ENCODE results near the gene CPNE8.

CPNE8 gene

GRCh38 chr12:38728894-38729293 is 176.5 kb downstream of the CPNE8 start:
- Histone ChIP-seq H3K4me1 (no peaks in the 10 kb centered on the region), H3K27me3 (ENCODE audit: control insufficient read depth, insufficient read depth, low read length) (no peaks in the 10 kb centered on the region), H2AFZ (no peak overlapping the region), H3K9ac (no peak overlapping the region), H3K79me2 (no peaks in the 10 kb centered on the region), H3K4me3 (ENCODE audit: low read depth, low read length) (no peak overlapping the region), H3K36me3 (ENCODE audit: control insufficient read depth, insufficient read depth, low read length) (no peaks in the 10 kb centered on the region), H3K9me3 (ENCODE audit: control insufficient read depth, low read length) (no peaks in the 10 kb centered on the region), H3K4me2 (ENCODE audit: low read length) (no peak overlapping the region), H3K27ac (no peak overlapping the region)
- TF ChIP-seq, protein P1, sequence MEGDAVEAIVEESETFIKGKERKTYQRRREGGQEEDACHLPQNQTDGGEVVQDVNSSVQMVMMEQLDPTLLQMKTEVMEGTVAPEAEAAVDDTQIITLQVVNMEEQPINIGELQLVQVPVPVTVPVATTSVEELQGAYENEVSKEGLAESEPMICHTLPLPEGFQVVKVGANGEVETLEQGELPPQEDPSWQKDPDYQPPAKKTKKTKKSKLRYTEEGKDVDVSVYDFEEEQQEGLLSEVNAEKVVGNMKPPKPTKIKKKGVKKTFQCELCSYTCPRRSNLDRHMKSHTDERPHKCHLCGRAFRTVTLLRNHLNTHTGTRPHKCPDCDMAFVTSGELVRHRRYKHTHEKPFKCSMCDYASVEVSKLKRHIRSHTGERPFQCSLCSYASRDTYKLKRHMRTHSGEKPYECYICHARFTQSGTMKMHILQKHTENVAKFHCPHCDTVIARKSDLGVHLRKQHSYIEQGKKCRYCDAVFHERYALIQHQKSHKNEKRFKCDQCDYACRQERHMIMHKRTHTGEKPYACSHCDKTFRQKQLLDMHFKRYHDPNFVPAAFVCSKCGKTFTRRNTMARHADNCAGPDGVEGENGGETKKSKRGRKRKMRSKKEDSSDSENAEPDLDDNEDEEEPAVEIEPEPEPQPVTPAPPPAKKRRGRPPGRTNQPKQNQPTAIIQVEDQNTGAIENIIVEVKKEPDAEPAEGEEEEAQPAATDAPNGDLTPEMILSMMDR (IDR thresholded peaks at IDR 0.05): no peak

- H3K79me2 ChIP-seq: no peaks in the 10 kb centered on the region
- H3K27ac ChIP-seq: no peak overlapping the region
- H2AFZ ChIP-seq: no peak overlapping the region
- TF ChIP-seq, protein P1 (IDR thresholded peaks at IDR 0.05): no peak
- H3K4me1 ChIP-seq: no peaks in the 10 kb centered on the region
- no peak overlapping the region for H3K9ac ChIP-seq
- no peaks in the 10 kb centered on the region for H3K36me3 ChIP-seq (ENCODE audit: control insufficient read depth, insufficient read depth, low read length)
- no peak overlapping the region for H3K4me3 ChIP-seq (ENCODE audit: low read depth, low read length)
- H3K4me2 ChIP-seq (ENCODE audit: low read length): no peak overlapping the region
- no peaks in the 10 kb centered on the region for H3K27me3 ChIP-seq (ENCODE audit: control insufficient read depth, insufficient read depth, low read length)
- no peaks in the 10 kb centered on the region for H3K9me3 ChIP-seq (ENCODE audit: control insufficient read depth, low read length)
These were observed 183.7 kb downstream of the CPNE8 start for GRCh38 chr12:38721611-38722252.

DNA sequence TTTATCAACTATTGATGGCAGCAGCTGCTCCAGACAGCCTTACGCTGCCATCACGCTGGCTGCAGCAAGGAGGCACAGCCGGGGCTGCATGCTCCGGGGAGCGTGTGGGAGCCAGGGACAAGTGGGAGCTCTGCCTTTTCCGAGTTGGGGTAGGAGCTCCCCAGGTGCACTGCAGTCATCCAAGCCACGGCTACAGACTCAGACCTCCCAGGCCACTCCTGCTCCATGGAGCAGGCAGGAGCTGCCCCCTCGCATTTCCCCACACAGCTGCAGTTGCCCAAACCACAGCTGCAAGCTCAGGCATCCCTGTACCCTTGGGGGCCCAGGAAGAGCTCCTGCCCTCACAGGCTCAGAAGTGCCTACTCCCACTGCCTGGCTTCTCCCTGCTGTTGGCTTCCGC is 184.7 kb downstream of the CPNE8 start:
- Histone ChIP-seq H3K9ac (no peak overlapping the region), H2AFZ (no peak overlapping the region), H3K4me3 (ENCODE audit: low read depth, low read length) (no peak overlapping the region), H3K27ac (no peak overlapping the region), H3K36me3 (ENCODE audit: control insufficient read depth, insufficient read depth, low read length) (no peaks in the 10 kb centered on the region), H3K4me2 (ENCODE audit: low read length) (no peak overlapping the region), H3K27me3 (ENCODE audit: control insufficient read depth, insufficient read depth, low read length) (no peaks in the 10 kb centered on the region), H3K4me1 (no peaks in the 10 kb centered on the region), H3K79me2 (no peaks in the 10 kb centered on the region), H3K9me3 (ENCODE audit: control insufficient read depth, low read length) (no peaks in the 10 kb centered on the region)
- TF ChIP-seq, protein P1 (IDR thresholded peaks at IDR 0.05): no peak

DNA sequence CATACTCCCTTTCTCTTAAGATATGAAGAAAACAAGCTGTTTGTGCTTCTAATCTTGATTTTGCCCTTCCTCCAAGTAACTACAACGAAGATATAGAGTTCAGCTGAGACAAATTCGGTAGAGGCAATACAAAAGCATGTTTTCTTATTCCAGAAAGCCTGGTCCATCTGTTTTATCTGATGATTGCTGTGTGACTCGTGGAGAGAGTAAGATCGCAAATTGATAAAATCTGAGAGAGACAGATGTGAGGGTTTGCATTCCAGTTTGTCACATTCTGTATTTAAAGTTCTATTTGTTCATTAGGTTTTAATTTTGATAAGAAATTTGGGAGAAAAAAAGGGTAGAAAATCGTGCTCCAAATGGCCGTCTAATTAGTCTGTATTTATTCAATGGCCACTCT is 192.1 kb downstream of the CPNE8 start:
- Histone ChIP-seq H3K27ac (no peak overlapping the region), H3K36me3 (ENCODE audit: control insufficient read depth, insufficient read depth, low read length) (no peaks in the 10 kb centered on the region), H3K9ac (no peak overlapping the region), H3K4me3 (ENCODE audit: low read depth, low read length) (no peak overlapping the region), H3K9me3 (ENCODE audit: control insufficient read depth, low read length) (no peaks in the 10 kb centered on the region), H3K79me2 (no peaks in the 10 kb centered on the region), H3K4me1 (no peaks in the 10 kb centered on the region), H2AFZ (no peak overlapping the region), H3K4me2 (ENCODE audit: low read length) (no peak overlapping the region), H3K27me3 (ENCODE audit: control insufficient read depth, insufficient read depth, low read length) (no peaks in the 10 kb centered on the region)
- TF ChIP-seq, protein P1 (IDR thresholded peaks at IDR 0.05): no peak

DNA sequence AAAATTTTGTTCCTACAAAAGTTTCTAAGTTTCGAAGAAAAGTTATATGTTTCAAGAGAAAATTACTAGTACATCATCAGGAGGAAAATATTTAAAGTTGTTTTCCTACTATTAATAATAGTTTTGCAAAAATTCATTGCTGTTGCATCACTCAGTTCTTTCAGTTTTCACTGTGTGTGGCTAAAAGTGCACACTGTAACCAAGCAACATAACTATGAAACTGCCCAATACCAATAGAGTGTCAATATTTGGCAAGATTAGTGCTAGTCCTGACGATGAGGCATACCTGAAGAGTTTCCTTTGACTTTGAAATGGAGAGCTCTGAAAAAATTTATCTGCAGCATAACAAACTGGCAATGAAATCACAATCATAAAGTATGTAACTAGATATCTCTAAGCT is 194.3 kb downstream of the CPNE8 start:
- H3K4me3 ChIP-seq (ENCODE audit: low read depth, low read length): no peak overlapping the region
- H3K27ac ChIP-seq: no peak overlapping the region
- no peaks in the 10 kb centered on the region for H3K4me1 ChIP-seq
- no peaks in the 10 kb centered on the region for H3K36me3 ChIP-seq (ENCODE audit: control insufficient read depth, insufficient read depth, low read length)
- H3K27me3 ChIP-seq (ENCODE audit: control insufficient read depth, insufficient read depth, low read length): no peaks in the 10 kb centered on the region
- TF ChIP-seq, protein P1 (IDR thresholded peaks at IDR 0.05): no peak
- no peak overlapping the region for H3K4me2 ChIP-seq (ENCODE audit: low read length)
- no peaks in the 10 kb centered on the region for H3K79me2 ChIP-seq
- H3K9me3 ChIP-seq (ENCODE audit: control insufficient read depth, low read length): no peaks in the 10 kb centered on the region
- H2AFZ ChIP-seq: no peak overlapping the region
- no peak overlapping the region for H3K9ac ChIP-seq

All from parathyroid adenoma (tissue), 2 donors.